ENCODE results near the gene PSME3IP1. TPM values are rescaled to one million over a fixed set of nuclear protein-coding genes. Genes with fewer than 3 reads are reported as not detected.

Gene PSME3IP1
- total and polyA plus RNA-seq, 7 donors: 37.1 to 61.9 (median 48.7) TPM

DNA sequence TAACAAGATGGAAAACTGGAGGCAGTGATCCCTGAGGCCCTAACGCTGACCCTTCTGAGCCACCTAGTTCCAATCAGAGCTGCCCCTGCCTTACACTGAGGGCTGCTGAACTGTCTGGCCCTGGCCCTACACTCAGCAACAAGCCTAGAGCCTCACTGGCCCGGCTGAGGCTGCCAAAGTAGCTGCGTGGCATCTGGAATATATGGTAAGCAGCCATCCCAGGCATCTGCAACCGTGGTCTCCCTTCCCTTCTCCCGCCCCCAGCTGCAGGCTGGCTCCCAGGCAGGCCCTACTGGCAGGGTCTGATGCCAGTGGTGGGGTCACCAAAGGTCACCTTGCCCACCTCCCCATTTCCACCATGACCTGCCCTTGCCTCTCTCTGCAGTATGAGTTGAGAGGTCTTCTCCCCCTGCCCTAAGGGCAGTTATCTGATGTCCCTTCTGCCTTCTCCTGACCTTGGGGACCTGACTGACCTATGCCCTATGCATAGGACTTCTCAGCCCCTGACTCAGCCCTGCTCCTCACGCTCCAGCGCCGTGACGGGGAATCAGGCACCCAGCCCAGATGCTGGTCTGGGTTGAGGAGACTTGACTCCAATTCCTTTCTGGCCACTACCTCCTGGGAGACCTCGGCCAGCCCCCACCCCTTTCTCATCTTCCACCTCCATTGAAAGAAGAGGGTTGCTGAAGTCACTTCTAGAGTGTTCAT lies 48.1 kb downstream of the PSME3IP1 start:
- no peaks in the 10 kb centered on the region for H3K36me3 ChIP-seq (ENCODE audit: insufficient read depth in 1 of 2, low read depth in 1 of 2)
- ATAC-seq (no peak), DNase-seq (no peak)
- H3K9me3 ChIP-seq: no peaks in the 10 kb centered on the region
- no peak overlapping the region for H3K4me3 ChIP-seq
- no peaks in the 10 kb centered on the region for H3K4me1 ChIP-seq
- TF ChIP-seq, protein P1, sequence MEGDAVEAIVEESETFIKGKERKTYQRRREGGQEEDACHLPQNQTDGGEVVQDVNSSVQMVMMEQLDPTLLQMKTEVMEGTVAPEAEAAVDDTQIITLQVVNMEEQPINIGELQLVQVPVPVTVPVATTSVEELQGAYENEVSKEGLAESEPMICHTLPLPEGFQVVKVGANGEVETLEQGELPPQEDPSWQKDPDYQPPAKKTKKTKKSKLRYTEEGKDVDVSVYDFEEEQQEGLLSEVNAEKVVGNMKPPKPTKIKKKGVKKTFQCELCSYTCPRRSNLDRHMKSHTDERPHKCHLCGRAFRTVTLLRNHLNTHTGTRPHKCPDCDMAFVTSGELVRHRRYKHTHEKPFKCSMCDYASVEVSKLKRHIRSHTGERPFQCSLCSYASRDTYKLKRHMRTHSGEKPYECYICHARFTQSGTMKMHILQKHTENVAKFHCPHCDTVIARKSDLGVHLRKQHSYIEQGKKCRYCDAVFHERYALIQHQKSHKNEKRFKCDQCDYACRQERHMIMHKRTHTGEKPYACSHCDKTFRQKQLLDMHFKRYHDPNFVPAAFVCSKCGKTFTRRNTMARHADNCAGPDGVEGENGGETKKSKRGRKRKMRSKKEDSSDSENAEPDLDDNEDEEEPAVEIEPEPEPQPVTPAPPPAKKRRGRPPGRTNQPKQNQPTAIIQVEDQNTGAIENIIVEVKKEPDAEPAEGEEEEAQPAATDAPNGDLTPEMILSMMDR (IDR thresholded peaks at IDR 0.05): no peak
- WGBS, 3 donors: 67 to 77% (median 69%) methylated on average over 10 of the region's 10 CpGs
- intact Hi-C loops (cut with DNase I): no loop called here
- H3K27me3 ChIP-seq (ENCODE audit: insufficient read depth in 3 of 3, low read length in 2 of 3): no peaks in the 10 kb centered on the region
- no peak overlapping the region for H3K27ac ChIP-seq

DNA sequence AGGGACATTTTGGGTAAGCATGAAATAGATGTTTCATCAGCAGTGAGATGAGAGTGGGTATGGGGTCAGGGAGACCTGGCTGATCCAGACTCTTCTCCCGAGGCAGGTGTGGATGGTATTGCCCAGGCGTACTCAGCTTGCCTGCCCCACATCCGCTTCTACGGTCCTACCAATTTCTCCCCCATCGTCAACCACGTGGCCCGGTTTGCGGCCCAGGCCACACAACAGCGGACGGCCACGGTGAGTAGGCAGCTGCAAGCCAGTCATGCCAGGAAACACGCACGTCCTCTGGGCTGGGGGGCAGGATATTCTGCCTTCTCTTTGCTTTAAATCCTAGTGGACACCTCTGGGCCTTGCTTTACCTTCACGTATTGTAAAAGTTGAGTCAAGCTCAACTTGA lies 48.8 kb downstream of the PSME3IP1 start:
- no peaks in the 10 kb centered on the region for H3K4me1 ChIP-seq
- ATAC-seq (no peak), DNase-seq (no peak)
- TF ChIP-seq, protein P1 (IDR thresholded peaks at IDR 0.05): no peak
- 77 to 85% (median 81%) methylated on average over 14 of the region's 14 CpGs for WGBS, 3 donors
- H3K9me3 ChIP-seq: no peaks in the 10 kb centered on the region
- H3K27ac ChIP-seq: no peak overlapping the region
- intact Hi-C loops (cut with DNase I): no loop called here
- H3K27me3 ChIP-seq (ENCODE audit: insufficient read depth in 3 of 3, low read length in 2 of 3): no peaks in the 10 kb centered on the region
- H3K36me3 ChIP-seq (ENCODE audit: insufficient read depth in 1 of 2, low read depth in 1 of 2): no peaks in the 10 kb centered on the region
- no peak overlapping the region for H3K4me3 ChIP-seq

DNA sequence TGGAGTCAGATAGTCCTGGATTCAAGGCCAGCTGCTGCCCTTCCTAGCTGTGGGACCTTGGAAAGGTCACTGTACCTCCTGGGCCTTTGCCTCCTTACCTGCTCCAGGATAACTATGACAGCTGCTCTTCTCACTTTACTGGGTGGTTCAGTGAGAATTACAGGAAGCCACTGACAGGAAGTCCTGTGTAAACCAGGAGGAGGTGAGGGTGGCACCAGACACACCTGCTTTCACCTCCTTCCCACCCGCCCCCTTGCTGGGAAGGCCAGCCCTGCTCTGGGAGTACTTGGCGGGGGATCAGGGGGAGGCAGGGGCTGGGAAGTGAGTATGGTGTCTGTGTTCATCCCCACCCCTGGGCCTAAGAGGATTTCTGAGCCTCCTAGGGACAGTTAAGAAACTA lies 50.9 kb downstream of the PSME3IP1 start:
- Histone ChIP-seq H3K27me3 (ENCODE audit: insufficient read depth in 3 of 3, low read length in 2 of 3) (no peaks in the 10 kb centered on the region), H3K9me3 (no peaks in the 10 kb centered on the region), H3K27ac (no peak overlapping the region), H3K4me3 (no peak overlapping the region), H3K4me1 (no peaks in the 10 kb centered on the region), H3K36me3 (ENCODE audit: insufficient read depth in 1 of 2, low read depth in 1 of 2) (no peaks in the 10 kb centered on the region)
- no peak for ATAC-seq
- DNase-seq: no peak
- 84 to 95% (median 84%) methylated on average over 2 of the region's 2 CpGs for WGBS, 3 donors
- intact Hi-C loops (cut with DNase I): no loop called here
- TF ChIP-seq, protein P1 (IDR thresholded peaks at IDR 0.05): no peak

DNA sequence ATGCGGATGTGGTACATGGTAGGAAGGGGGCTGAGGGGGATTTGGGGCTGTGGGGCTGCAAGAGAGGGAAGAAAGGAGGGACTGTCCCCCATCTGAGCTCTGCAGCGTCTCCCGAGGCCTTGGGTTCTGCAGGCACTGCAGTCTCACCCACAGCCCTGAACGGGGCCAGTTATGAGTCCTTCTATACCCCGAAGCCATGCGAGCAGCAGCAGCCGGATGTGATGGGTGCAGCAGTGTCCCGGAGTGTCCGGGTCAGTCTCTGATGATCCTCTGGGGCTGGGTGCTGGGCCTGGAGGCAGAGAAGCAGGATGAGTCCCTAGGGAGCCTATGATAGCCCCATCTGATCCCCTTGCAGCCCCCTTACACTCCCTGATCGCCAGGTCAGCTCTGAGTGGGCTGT lies 52.0 kb downstream of the PSME3IP1 start:
- Histone ChIP-seq H3K9me3 (no peaks in the 10 kb centered on the region), H3K4me1 (no peaks in the 10 kb centered on the region), H3K36me3 (ENCODE audit: insufficient read depth in 1 of 2, low read depth in 1 of 2) (no peaks in the 10 kb centered on the region), H3K4me3 (no peak overlapping the region), H3K27me3 (ENCODE audit: insufficient read depth in 3 of 3, low read length in 2 of 3) (no peaks in the 10 kb centered on the region), H3K27ac (no peak overlapping the region)
- TF ChIP-seq, protein P1 (IDR thresholded peaks at IDR 0.05): no peak
- intact Hi-C loops (cut with DNase I): no loop called here
- no peak for ATAC-seq
- 87 to 92% (median 90%) methylated on average over 10 of the region's 10 CpGs for WGBS, 3 donors
- DNase-seq: no peak

DNA sequence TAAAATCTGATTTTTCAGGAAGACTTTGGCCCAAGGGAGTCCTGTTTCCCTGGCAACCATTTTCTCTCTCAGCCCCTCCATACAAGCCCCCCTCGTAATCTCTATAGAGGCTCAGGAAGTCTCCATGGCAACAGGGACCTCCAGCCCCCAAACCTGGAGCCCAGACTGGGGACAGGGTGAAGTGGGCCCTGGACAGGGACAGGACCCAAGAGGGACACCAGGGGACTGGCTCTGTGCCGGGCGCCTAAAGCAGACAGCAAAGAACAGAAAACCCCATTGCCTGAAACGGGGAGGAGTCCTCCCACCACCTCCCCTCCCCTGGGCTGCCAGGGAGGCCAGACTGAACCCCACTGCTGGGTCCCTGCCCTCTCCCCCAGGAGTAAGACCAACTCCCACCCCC lies 52.8 kb downstream of the PSME3IP1 start:
- no peaks in the 10 kb centered on the region for H3K27me3 ChIP-seq (ENCODE audit: insufficient read depth in 3 of 3, low read length in 2 of 3)
- no peak for DNase-seq
- H3K4me3 ChIP-seq: no peak overlapping the region
- H3K9me3 ChIP-seq: no peaks in the 10 kb centered on the region
- no peak overlapping the region for H3K27ac ChIP-seq
- H3K4me1 ChIP-seq: no peaks in the 10 kb centered on the region
- TF ChIP-seq, protein P1 (IDR thresholded peaks at IDR 0.05): no peak
- no peaks in the 10 kb centered on the region for H3K36me3 ChIP-seq (ENCODE audit: insufficient read depth in 1 of 2, low read depth in 1 of 2)
- 70 to 81% (median 71%) methylated on average over 4 of the region's 4 CpGs for WGBS, 3 donors
- intact Hi-C loops (cut with DNase I): no loop called here
- no peak for ATAC-seq

Measured in psoas muscle (tissue), 8 donors.